H1 (cell line): ENCODE results near the gene FHL1. TPM values are rescaled to one million over a fixed set of nuclear protein-coding genes. Genes with fewer than 3 reads are reported as not detected.

Experiments used
- CTCF ChIA-PET: fragments of 300-600 bp; sonication (Branson Sonifier 250); formaldehyde crosslinking; loops from one replicate; lab custom pipeline; 2021; ENCODE audit not compliant: partially characterized antibody; lab: Charles Lee
- POLR2A ChIA-PET: fragments of 300-600 bp; sonication (Branson Sonifier 250); formaldehyde crosslinking; loops from one replicate; lab custom pipeline; 2021; ENCODE audit warnings: inconsistent platforms; ENCODE audit not compliant: partially characterized antibody; lab: Charles Lee
- DNase-seq, 2 experiments: peaks; one replicate each; pipeline versions ENCODE4 v3.0.0 to v3.0.0-alpha.2; 2010 to 2022; ENCODE audit warnings: low spot score in 2 of 2, low read depth in 1 of 2, mixed read lengths in 1 of 2
- FAIRE-seq: peaks from 2 replicates; lab custom pipeline; 2011; peaks lifted over from hg19 to GRCh38; lab: Jason Lieb, UNC
- H2AFZ ChIP-seq: 2 replicates; pipeline ENCODE4 v1.8.1; 2012; ENCODE audit warnings: low read length, inconsistent platforms
- H2AK5ac ChIP-seq: 2 replicates; pipeline ENCODE4 v1.6.1; 2013; ENCODE audit warnings: low read depth, low read length
- H2BK120ac ChIP-seq: replicated peaks from 2 replicates; pipeline ENCODE3; 2013; ENCODE audit warnings: low read depth, low read length, inconsistent platforms
- H2BK12ac ChIP-seq: 2 replicates; pipeline ENCODE4 v1.6.1; 2013; ENCODE audit warnings: low read depth, low read length
- H2BK15ac ChIP-seq: 2 replicates; pipeline ENCODE4 v1.6.1; 2013; ENCODE audit warnings: low read length
- H2BK20ac ChIP-seq: 2 replicates; pipeline ENCODE4 v1.6.1; 2013; ENCODE audit warnings: low read length
- H2BK5ac ChIP-seq: 2 replicates; pipeline ENCODE4 v1.6.1; 2013; ENCODE audit warnings: low read depth, low read length
- H3K14ac ChIP-seq: 2 replicates; pipeline ENCODE4 v1.6.1; 2013; ENCODE audit warnings: inconsistent platforms; ENCODE audit not compliant: insufficient read length
- H3K18ac ChIP-seq: 2 replicates; pipeline ENCODE4 v1.6.1; 2013; ENCODE audit warnings: low read length; ENCODE audit errors: extremely low read depth
- H3K23ac ChIP-seq: 2 replicates; pipeline ENCODE4 v1.6.1; 2013; ENCODE audit warnings: inconsistent platforms; ENCODE audit not compliant: insufficient read length
- H3K23me2 ChIP-seq: 2 replicates; pipeline ENCODE4 v1.6.1; 2013; ENCODE audit warnings: low read depth, low read length
- H3K27ac ChIP-seq: 2 replicates; pipeline ENCODE4 v1.6.1; 2011; ENCODE audit warnings: low read depth, low read length, inconsistent platforms
- H3K27me3 ChIP-seq, 4 experiments: replicated peaks in 1 of 4; 1 replicate in 1 of 4; 2 replicates in 3 of 4; pipeline versions ENCODE4 v1.6.1 to v1.8.1; 2011 to 2013; ENCODE audit warnings: low read length in 3 of 4, mild to moderate bottlenecking in 3 of 4, inconsistent platforms in 2 of 4, mixed read lengths in 2 of 4, moderate library complexity in 1 of 4; ENCODE audit not compliant: control insufficient read depth in 3 of 4, insufficient read depth in 3 of 4; ENCODE audit errors: extremely low read depth in 1 of 4
- H3K36me3 ChIP-seq, 4 experiments: 2 replicates each; pipeline versions ENCODE4 v1.6.1 to v1.8.1; 2011 to 2013; ENCODE audit warnings: mild to moderate bottlenecking in 4 of 4, low read length in 3 of 4, moderate library complexity in 2 of 4, control low read depth in 1 of 4, inconsistent platforms in 1 of 4; ENCODE audit not compliant: insufficient read depth in 4 of 4, control insufficient read depth in 2 of 4
- H3K4ac ChIP-seq: replicated peaks from 2 replicates; pipeline ENCODE3; 2013; ENCODE audit warnings: low read length, low read depth, mixed read lengths, inconsistent platforms; ENCODE audit not compliant: insufficient read length
- H3K4me1 ChIP-seq, 4 experiments: replicated peaks in 1 of 4; 1 replicate in 1 of 4; 2 replicates in 3 of 4; pipeline versions ENCODE4 v1.6.1 to v1.8.1; 2011 to 2013; ENCODE audit warnings: low read length in 3 of 4, inconsistent platforms in 2 of 4, mixed read lengths in 1 of 4; ENCODE audit not compliant: insufficient read depth in 4 of 4, control insufficient read depth in 3 of 4
- H3K4me2 ChIP-seq, 2 experiments: 2 replicates each; pipeline versions ENCODE4 v1.6.1 to v1.8.1; 2011 to 2013; ENCODE audit warnings: low read depth in 2 of 2, low read length in 2 of 2, control low read depth in 1 of 2, inconsistent platforms in 1 of 2, mild to moderate bottlenecking in 1 of 2; ENCODE audit not compliant: insufficient read depth in 1 of 2
- H3K4me3 ChIP-seq, 4 experiments: fragments of 200-600, 300-600 bp in 1 of 4; sonication (generic), shearing (Covaris generic), sonication (Bioruptor Twin) in 1 of 4; 2 replicates each; pipeline versions ENCODE4 v1.5.1 to v1.8.1; 2011 to 2016; ENCODE audit warnings: low read length in 4 of 4, low read depth in 3 of 4, control low read depth in 2 of 4, inconsistent platforms in 2 of 4, mild to moderate bottlenecking in 2 of 4, mixed read lengths in 1 of 4, moderate library complexity in 1 of 4; ENCODE audit not compliant: insufficient read depth in 2 of 4; ENCODE audit errors: extremely low read depth in 1 of 4
- H3K56ac ChIP-seq: replicated peaks from 2 replicates; pipeline ENCODE3; 2013; ENCODE audit warnings: low read depth, mild to moderate bottlenecking, mixed read lengths, low read length, inconsistent platforms; ENCODE audit not compliant: insufficient read length
- H3K79me1 ChIP-seq: 2 replicates; pipeline ENCODE4 v1.6.1; 2013; ENCODE audit warnings: low read depth, low read length, control low read depth
- H3K79me2 ChIP-seq, 2 experiments: 2 replicates each; pipeline versions ENCODE4 v1.6.1 to v1.8.1; 2012 to 2013; ENCODE audit warnings: low read length in 2 of 2, mild to moderate bottlenecking in 2 of 2, inconsistent platforms in 1 of 2; ENCODE audit not compliant: insufficient read depth in 2 of 2, control insufficient read depth in 1 of 2
- H3K9ac ChIP-seq, 4 experiments: replicated peaks in 1 of 4; 1 replicate in 1 of 4; 2 replicates in 3 of 4; pipeline versions ENCODE4 v1.6.1 to v1.8.1; 2011 to 2013; ENCODE audit warnings: low read depth in 3 of 4, low read length in 3 of 4, control low read depth in 2 of 4, mild to moderate bottlenecking in 2 of 4, moderate library complexity in 2 of 4, inconsistent platforms in 1 of 4; ENCODE audit errors: extremely low read depth in 1 of 4
- H3K9me3 ChIP-seq, 2 experiments: 2 replicates each; pipeline versions ENCODE4 v1.6.1 to v1.8.1; 2012 to 2013; ENCODE audit warnings: mild to moderate bottlenecking in 2 of 2, moderate library complexity in 2 of 2, control low read depth in 1 of 2, inconsistent platforms in 1 of 2, low read depth in 1 of 2, low read length in 1 of 2, mixed read lengths in 1 of 2; ENCODE audit not compliant: insufficient read depth in 2 of 2
- H4K20me1 ChIP-seq, 2 experiments: replicated peaks in 1 of 2; 2 replicates each; pipeline versions ENCODE3 to v1.8.1; 2011 to 2013; ENCODE audit warnings: inconsistent platforms in 2 of 2, low read length in 2 of 2, mild to moderate bottlenecking in 1 of 2; ENCODE audit not compliant: insufficient read depth in 2 of 2, control insufficient read depth in 1 of 2
- H4K5ac ChIP-seq: 2 replicates; pipeline ENCODE4 v1.6.1; 2013; ENCODE audit warnings: low read length, low read depth, mixed read lengths, inconsistent platforms; ENCODE audit not compliant: insufficient read length
- H4K8ac ChIP-seq: 2 replicates; pipeline ENCODE4 v1.8.0; 2013; ENCODE audit warnings: mild to moderate bottlenecking, moderate library complexity, low read length, inconsistent platforms; ENCODE audit not compliant: insufficient read depth; ENCODE audit errors: extremely low read depth
- H4K91ac ChIP-seq: replicated peaks from 2 replicates; pipeline ENCODE3; 2013; ENCODE audit warnings: low read length, mixed read lengths, inconsistent platforms; ENCODE audit not compliant: insufficient read length
- ASH2L ChIP-seq: fragments of 200-600, 300-600 bp; sonication (generic); IDR thresholded peaks from one replicate; pipeline ENCODE4 v1.7.1; 2017; ENCODE audit warnings: low read length
- CEBPB ChIP-seq: IDR thresholded peaks from 2 replicates; pipeline ENCODE4 v1.6.1; 2012; ENCODE audit warnings: low read depth, low read length
- CHD2 ChIP-seq: IDR thresholded peaks from 2 replicates; pipeline ENCODE4 v1.6.1; 2012; ENCODE audit warnings: low read length, improper control_type of control experiment
- GTF2F1 ChIP-seq: IDR thresholded peaks from 2 replicates; pipeline ENCODE4 v1.6.1; 2012; ENCODE audit warnings: low read depth, low read length, improper control_type of control experiment, borderline replicate concordance
- JUN ChIP-seq: IDR thresholded peaks from 2 replicates; pipeline ENCODE4 v1.6.1; 2011; ENCODE audit warnings: low read depth, mild to moderate bottlenecking, improper control_type of control experiment, low read length
- JUND ChIP-seq: IDR thresholded peaks from 2 replicates; pipeline ENCODE4 v1.6.1; 2011; ENCODE audit warnings: mild to moderate bottlenecking, improper control_type of control experiment, low read length
- KDM4A ChIP-seq: IDR thresholded peaks from one replicate; pipeline ENCODE4 v1.7.1; 2012; ENCODE audit warnings: low read depth, mild to moderate bottlenecking, moderate library complexity, low read length, inconsistent platforms; ENCODE audit not compliant: severe bottlenecking
- MAFK ChIP-seq: IDR thresholded peaks from 2 replicates; pipeline ENCODE4 v1.6.1; 2012; ENCODE audit warnings: low read depth, mild to moderate bottlenecking, improper control_type of control experiment, low read length
- NRF1 ChIP-seq: IDR thresholded peaks from 2 replicates; pipeline ENCODE4 v1.6.1; 2011; ENCODE audit warnings: mild to moderate bottlenecking, low read depth, low read length, improper control_type of control experiment
- RNF2 ChIP-seq: fragments of 200-900, 300-1000 bp; sonication (generic); IDR thresholded peaks from 2 replicates; pipeline ENCODE4 v1.7.1; 2016; ENCODE audit warnings: borderline replicate concordance, low read depth, mild to moderate bottlenecking, antibody characterized with exemption, low read length; ENCODE audit not compliant: poor library complexity, severe bottlenecking; ENCODE audit errors: missing control alignments
- SIRT6 ChIP-seq: IDR thresholded peaks from one replicate; pipeline ENCODE4 v1.7.1; 2012; ENCODE audit warnings: low read length, inconsistent platforms
- SUZ12 ChIP-seq: fragments of 200-600 bp; sonication (generic); IDR thresholded peaks from 2 replicates; pipeline ENCODE4 v1.6.1; 2012; ENCODE audit warnings: mild to moderate bottlenecking, inconsistent platforms, low read length, moderate library complexity, mixed read lengths
- TCF12 ChIP-seq: IDR thresholded peaks from 2 replicates; pipeline ENCODE4 v1.6.1; 2011; ENCODE audit warnings: low read depth, mild to moderate bottlenecking, low read length
- YY1 ChIP-seq: IDR thresholded peaks from 2 replicates; pipeline ENCODE4 v1.6.1; 2011; ENCODE audit warnings: low read depth, mild to moderate bottlenecking, low read length
- WGBS, 2 experiments: shearing (Covaris generic) in 1 of 2; methylation state at CpG; one replicate each; pipeline versions ENCODE4 v1.1.6 to v1.1.7; 2013 to 2015; ENCODE audit warnings: low lambda C conversion rate in 2 of 2, mixed read lengths in 2 of 2, inconsistent platforms in 1 of 2, low coverage in 1 of 2, missing lambda C conversion rate in 1 of 2; ENCODE audit not compliant: insufficient replicate concordance in 2 of 2, insufficient coverage in 1 of 2, insufficient read length in 1 of 2; ENCODE audit errors: extremely low coverage in 1 of 2, missing lambda C conversion rate in 1 of 2; 5-methylcytosine and 5-hydroxymethylcytosine counted together
- polyA plus RNA-seq, 7 experiments: library from polyadenylated mRNA; depleted of rRNA in 3 of 7; stranded (reverse) in 5 of 7; unstranded in 2 of 7; fragments of >200 nt in 5 of 7; fragments of 200-250 nt in 2 of 7; gene quantifications; 1 replicate in 5 of 7; 2 replicates in 1 of 7; 4 replicates in 1 of 7; pipeline versions ENCODE4 v1.2.1 to v1.2.3, GENCODE V29; 2011 to 2013; ENCODE audit warnings: missing spikeins in 2 of 7, mixed read lengths in 2 of 7
- total RNA-seq: library from RNA; stranded (reverse); fragmentation: NEBNext Ultra II Directional; extraction: Animal tissue kit (Norgen Biotek cat#: 25700); gene quantifications from 2 replicates; pipeline ENCODE4 v1.2.1, GENCODE V29; 2021
- TF ChIP-seq, protein P1 (sequence below): IDR thresholded peaks from 2 replicates; pipeline ENCODE4 v1.6.1; 2011; ENCODE audit warnings: low read depth, mild to moderate bottlenecking, low read length; ENCODE audit not compliant: insufficient read depth

FHL1 gene
- total and polyA plus RNA-seq, 2 of the 8 experiments (the other 6 are each of a cell fraction or from before 2014, with no cell fraction given): 45.0 to 56.5 TPM

DNA sequence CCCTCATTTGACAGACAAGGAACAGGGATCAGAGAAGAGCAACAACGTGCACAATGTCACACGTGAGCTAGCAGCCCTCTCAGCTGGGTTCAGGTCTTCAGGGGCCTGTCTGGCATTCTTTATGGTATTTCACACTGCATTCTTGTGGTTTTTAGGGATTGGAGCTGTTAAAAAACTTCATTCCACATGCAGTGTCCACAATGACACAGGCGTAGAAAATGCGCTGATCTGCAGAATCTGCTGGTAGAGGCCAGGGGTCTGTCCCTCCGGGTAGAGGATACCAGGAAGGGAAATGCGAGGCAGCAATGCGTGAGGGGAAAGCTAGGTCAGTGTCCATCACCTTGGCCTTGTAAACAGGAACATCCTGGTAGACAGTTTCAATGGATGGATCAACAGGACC, 67.2 kb downstream of the FHL1 start:
- Histone ChIP-seq H2BK5ac (no peak overlapping the region), H2BK12ac (no peak overlapping the region), H4K91ac (no peak overlapping the region), H3K4me1 (peaks cover 0 to 2% (median 0%) of the 10 kb centered on the region in 4 experiments; a peak in 1 of 7 replicates), H4K5ac (no peak overlapping the region), H3K36me3 (peaks cover 0 to 20% (median 3%) of the 10 kb centered on the region in 4 experiments; a peak in 5 of 8 replicates), H2BK120ac (no peak overlapping the region), H2AFZ (no peak overlapping the region), H3K18ac (no peak overlapping the region), H3K14ac (no peak overlapping the region), H4K8ac (no peak overlapping the region), H2AK5ac (no peak overlapping the region), H3K23me2 (no peaks in the 10 kb centered on the region), H4K20me1 (peaks cover 0 to 1% of the 10 kb centered on the region in 2 experiments), H2BK15ac (no peak overlapping the region), H3K4me2 (no peak overlapping the region), H3K79me1 (no peaks in the 10 kb centered on the region), H3K79me2 (no peaks in the 10 kb centered on the region), H2BK20ac (no peak overlapping the region), H3K9ac (no peak overlapping the region), H3K9me3 (no peaks in the 10 kb centered on the region), H3K4me3 (no peak overlapping the region), H3K27ac (no peak overlapping the region; the same call in 1 of the 2 replicates), H3K4ac (no peak overlapping the region), H3K23ac (no peak overlapping the region), H3K56ac (no peak overlapping the region), H3K27me3 (no peaks in the 10 kb centered on the region)
- FAIRE-seq (no peak), DNase-seq (no peak)
- ChIA-PET CTCF (no interaction called here), POLR2A (no interaction called here)
- WGBS, 2 experiments: 76% methylated on average over 6 of the region's 7 CpGs; no CpG with 5 or more reads in 1 of the 2 experiments
- TF ChIP-seq TCF12: no peak
- no peak for TF ChIP-seq CHD2
- TF ChIP-seq NRF1: no peak
- no peak for TF ChIP-seq ASH2L
- TF ChIP-seq YY1: no peak
- TF ChIP-seq JUND: no peak
- no peak for TF ChIP-seq SIRT6
- TF ChIP-seq GTF2F1: no peak
- no peak for TF ChIP-seq JUN
- no peak for TF ChIP-seq MAFK
- TF ChIP-seq, protein P1, sequence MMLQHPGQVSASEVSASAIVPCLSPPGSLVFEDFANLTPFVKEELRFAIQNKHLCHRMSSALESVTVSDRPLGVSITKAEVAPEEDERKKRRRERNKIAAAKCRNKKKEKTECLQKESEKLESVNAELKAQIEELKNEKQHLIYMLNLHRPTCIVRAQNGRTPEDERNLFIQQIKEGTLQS: no peak
- no peak for TF ChIP-seq KDM4A
- no peak for TF ChIP-seq CEBPB
- no peak for TF ChIP-seq SUZ12
- no peak for TF ChIP-seq RNF2
